DMS153 (cell line): ENCODE measurements around the gene LMNB1.

Experiments used
- DNase-seq: peaks from one replicate; lab custom pipeline; 2025; lab: John Stamatoyannopoulos, UW

LMNB1 gene

DNA sequence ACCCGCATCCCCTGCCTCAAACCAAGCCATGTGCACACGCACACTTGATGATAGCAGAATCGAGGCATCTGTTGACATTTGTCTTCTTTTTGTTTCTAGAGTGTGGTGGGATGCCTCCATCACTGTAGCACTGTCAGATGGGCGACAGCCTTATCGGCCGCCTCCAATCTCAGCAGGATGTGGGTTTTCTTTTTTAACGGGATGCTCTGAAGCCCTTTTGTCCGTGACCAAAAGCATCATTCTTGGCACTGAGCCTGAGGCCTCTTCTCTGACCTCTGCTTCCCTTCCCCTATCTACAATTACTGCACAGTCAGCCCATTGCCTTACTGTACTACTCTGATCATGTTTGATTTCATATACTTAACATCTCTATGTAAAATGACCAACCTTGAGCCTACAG, 78.3 kb downstream of the LMNB1 start:
- DNase-seq: no peak

DNA sequence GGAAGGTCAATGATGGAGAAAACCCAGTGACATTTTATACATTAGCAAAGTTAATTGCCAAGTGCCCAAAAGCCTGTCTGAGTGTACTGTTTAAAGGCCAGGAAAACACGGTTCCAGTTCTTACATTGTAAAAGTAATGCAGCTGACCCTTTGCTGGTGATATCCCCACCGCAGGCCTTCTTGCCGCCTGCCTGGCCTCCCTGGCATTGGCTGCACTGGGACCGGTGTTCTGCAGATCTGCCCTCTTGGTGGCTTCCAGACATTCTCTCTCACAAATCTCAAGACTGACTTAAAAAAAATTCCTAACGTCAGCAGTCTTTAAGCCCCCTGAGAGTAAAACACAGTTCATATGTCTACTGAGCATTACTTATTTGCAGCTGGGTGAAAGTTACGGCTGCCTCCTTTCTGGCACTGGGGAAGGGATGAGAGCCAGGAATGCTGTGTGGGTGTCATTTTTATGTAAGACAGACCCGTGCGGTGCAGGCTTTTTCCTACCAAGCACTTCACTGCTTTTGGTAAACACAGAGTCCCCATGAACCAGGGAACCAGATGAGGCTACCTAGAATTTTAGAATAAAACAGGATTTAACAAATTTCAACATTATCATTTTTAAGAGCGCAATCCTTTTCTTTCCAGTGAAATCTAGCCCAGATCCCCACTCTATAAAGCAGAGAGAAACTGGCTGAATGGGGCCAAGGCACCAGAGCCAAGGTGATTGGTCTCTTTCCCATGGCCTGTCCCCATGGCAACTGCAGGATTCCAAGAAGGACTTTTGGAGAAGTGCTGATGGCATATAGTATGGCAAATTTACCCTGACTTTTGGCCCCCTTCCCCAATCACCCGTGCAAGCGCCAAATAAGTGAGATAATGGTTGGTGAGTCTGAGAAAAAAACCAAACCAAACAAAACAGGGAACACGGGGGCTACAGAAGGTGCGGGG, 80.8 kb downstream of the LMNB1 start:
- no peak for DNase-seq

DNA sequence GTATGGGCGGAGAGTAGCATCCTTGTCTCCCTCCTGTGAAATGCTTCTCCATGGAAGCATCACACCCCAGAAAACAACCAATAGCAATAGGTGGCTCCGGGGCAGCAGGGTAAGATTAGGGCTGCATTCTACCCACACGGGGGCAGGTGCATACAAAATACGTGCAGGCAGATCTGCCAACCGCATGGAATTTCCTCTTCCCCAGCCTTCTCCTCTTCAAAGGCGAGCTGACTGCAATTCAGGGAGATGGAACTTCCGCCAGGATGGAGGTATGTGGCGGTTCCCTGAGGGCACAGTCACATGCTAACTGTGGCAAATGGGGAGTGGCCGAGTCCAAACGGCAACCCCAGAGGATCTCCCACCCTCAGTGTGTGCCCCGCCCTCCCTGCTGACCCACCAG, 81.5 kb downstream of the LMNB1 start:
- no peak for DNase-seq

- DNase-seq: no peak
Measured at GRCh38 chr5:126863402-126863801, 86.5 kb downstream of the LMNB1 start.

- DNase-seq: no peak
Measured at GRCh38 chr5:126864042-126864688, 87.2 kb downstream of the LMNB1 start.

GRCh38 chr5:126865299-126865698, 88.4 kb downstream of the LMNB1 start:
- DNase-seq: no peak

- no peak for DNase-seq
Measured at GRCh38 chr5:126866851-126867636, 90.1 kb downstream of the LMNB1 start.

- no peak for DNase-seq
Measured at GRCh38 chr5:126868338-126869004, 91.5 kb downstream of the LMNB1 start.

- DNase-seq: no peak
Measured at GRCh38 chr5:126869005-126869451, 92.1 kb downstream of the LMNB1 start.

DNA sequence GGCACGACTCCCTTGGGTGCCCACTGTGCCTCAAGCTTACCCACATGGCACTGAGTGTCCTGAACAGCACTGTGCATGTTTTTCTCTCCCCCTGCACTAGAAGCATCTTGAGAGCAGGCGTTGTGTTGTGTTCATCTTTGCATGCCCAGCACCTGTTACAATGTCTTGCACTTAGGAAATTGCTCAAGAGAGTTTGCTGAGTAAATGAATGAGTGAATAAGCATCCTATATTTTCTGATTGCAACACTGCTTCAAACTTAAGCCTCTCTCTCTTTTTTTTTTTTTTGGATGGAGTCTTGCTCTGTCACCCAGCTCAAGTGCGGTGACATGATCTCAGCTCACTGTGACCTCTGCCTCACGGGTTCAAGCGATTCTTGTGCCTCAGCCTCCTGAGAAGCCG, 94.5 kb downstream of the LMNB1 start:
- no peak for DNase-seq

DNA sequence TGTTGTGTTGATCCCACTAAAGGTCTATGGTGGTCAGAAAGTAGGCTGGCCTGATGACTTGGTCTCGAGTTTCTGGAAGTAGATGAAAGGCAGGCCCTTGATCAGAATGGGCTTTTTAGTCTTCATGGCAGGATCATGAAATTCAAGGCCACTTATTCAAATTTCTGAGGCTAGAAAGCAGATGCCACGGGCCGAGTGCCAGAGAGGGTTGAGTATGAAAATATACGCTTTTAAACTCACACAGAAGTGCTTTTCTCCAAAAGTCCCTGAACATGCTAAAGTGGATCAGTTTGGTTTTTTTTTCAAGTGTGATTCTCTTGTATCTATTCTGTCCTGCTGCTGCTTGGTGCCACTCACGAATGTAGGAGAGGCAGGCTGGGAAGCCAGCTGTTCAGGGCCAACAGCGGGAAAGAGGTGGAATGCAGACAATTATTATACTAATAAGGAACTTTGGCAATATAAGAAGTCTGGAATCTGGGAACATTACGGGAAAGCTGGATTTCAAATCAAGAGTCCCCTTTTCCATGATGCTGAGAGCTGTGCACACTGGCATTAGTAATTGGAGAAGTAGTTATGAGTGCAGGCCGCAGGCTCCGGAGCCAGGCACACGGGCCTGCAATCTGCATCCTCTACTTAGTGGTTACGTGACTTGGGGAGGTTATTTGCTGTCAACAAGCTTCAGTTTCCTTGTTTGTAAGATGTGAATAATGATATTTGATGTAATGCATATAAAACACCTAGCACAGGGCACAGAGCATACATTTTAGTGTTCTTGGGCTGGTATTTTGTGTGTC, 95.8 kb downstream of the LMNB1 start:
- no peak for DNase-seq

DNA sequence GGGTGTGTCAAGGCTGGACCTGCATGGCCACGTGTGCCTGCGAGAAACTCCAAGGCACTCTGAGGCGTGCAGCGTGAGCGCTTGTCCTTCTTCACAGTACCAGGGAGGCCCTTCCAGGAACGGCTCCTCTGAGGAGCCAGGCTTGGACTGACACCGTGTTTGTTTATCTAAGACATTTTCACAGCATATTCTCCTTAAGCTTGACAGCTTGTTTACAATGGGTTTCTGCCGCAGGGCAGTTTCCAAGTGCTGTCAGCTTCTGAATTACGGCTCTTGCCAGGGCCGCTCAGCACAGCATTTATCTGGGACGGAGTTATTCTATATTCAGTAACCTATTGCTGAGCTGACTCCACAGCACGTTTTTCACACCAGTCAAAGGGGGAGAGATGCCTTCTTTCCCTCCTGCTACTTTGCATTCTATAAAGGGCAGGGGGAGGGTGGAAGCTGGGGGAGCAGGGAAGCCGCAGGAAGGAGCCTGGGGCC, 98.4 kb downstream of the LMNB1 start:
- no peak for DNase-seq

DNA sequence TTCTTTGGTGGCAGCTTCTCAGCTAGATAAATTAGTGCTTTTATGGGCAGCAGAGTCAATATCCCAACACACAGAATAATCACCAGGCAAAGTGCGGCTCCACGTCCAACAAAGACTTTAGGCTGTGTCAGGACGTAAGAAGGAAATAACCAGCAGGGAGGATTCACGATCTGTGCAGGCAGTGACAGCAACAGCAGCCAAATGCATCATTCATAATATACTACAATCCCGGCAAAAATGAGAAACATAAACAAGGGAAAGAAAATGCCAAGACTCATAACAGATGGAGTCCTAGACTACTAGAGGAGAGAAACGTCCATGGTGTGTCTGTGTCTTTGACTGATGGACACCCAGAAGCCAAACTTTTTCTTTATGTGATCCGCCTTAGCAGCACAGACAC, 100.7 kb downstream of the LMNB1 start:
- no peak for DNase-seq

- DNase-seq: no peak
Measured at GRCh38 chr5:126878085-126878484, 101.1 kb downstream of the LMNB1 start.

DNA sequence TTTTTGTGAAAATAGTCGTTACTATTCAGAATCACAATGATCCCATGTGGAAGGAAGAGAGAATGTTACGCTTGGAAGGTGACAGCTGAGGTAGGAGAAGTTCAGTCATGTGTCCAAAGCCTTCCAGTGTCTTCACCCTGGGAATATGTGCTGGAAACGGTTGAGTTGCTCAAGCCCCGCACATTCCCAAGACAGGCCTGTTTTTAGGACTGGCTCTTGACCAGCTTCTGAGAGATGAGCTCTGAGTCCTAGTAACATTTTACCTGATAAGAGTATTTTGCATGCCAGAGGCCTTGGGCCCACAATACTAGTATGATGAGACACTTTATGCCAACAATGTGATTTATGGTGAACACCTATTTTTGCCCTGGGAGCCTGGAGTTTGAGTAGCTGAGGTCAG, 101.7 kb downstream of the LMNB1 start:
- no peak for DNase-seq

DNA sequence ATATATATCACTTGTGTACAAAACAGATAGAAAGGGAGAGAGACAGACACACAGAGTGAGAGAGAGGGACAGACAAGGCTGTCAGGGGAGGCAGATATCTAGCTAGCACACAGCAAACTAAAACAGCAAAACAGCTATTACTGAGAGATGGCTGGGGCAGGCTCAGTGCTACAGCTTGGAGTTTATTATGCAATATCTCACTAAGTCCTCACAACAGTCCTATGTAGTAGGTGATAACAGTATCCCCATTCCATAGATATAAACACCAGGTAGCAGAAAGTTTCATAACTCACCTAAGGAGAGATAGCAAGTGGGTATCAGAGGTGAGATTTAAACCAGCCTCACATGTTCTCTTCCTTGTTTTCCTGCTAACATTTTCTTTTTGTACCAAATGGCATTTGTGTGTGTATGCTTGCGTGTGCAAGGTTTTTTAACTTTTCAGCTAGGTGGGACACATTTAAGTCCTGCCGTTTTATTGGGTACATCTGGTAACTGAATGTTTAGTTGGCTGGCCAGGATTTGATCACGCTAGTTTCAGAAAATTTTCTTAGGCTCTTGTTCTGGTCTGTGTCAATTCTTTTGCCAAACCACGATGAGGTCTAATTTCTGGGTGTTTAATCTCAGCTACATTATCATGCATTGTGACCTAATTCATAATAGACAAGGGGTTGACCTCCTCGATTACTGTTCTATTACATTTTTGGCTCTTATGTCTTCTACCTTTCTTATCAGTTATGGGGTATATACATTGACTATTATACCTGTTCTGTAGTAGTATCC, 105.1 kb downstream of the LMNB1 start:
- no peak for DNase-seq

DNA sequence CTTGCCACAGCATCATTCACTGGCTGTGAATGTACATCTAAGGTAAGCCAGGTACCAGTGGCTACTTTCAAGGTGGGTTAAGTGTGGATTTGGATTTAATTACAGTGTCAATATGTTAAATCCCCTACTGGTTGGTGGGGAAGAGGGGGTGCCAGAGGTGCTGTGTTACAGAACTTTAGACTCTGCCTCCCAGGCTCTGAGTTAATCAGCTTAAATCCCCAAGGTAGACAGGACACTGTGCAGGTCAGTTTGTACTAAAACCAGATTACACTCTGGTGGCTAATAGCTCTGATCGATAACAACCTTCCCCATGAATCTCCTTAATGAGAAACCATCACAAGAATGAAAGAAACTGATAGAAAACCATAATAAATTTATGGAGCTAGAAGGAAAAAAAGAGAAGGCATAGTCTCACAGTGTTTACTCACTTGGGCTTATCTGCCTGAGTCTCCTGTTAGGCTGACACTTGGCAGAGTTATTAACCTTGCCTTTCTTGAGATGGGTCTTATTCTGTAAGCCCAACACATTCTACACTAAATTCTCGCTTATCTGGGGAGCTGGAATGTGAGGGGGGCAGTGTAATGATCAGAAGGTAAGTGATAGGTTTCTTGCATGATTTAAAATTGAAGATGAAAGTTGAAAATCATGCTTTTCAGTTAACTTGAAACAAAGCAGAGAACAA, 106.8 kb downstream of the LMNB1 start:
- no peak for DNase-seq

GRCh38 chr5:126884269-126884819, 107.4 kb downstream of the LMNB1 start:
- no peak for DNase-seq
